ENCODE results near the gene FAM219A. TPM values are rescaled to one million over a fixed set of nuclear protein-coding genes. Genes with fewer than 3 reads are reported as not detected.
A peak's percentile ranks its signal among the peaks of the same experiment; 100 is the strongest.
"Not testable (repeated sequence)": the region's sequence is repeated elsewhere in the genome, so short reads cannot be mapped to it uniquely, and the experiment has no call there.

FAM219A gene
- total RNA-seq, 2 donors from 2014 or later: 26.3 to 39.3 TPM

DNA sequence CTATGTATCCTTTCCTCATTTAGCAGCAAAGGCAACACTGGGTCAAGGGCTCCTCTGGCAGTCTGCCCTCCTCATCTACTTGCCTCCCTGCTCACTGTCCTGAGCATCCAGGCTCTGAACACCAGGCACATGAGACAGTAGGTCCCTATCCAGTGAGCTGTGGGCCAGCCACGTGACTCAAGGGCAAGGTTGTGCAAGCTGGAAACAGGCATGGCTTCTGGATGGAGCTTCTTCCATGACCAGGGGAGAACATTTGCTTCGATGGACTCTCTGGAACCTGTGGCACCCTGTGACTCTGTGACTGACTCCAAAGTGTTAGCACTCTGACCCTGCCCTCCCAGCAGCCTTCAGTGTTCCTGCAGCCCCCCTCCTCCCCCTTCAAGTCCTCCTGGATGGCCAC is 33.2 kb upstream of the FAM219A start:
- intact Hi-C loops (cut with DNase I): loop anchor here in 1 of 2 donors (10.0 kb wide), 1 partner anchor 53 kb away; no protein-coding TSS in a partner anchor
- no peak for DNase-seq (ENCODE audit: low spot score)

DNA sequence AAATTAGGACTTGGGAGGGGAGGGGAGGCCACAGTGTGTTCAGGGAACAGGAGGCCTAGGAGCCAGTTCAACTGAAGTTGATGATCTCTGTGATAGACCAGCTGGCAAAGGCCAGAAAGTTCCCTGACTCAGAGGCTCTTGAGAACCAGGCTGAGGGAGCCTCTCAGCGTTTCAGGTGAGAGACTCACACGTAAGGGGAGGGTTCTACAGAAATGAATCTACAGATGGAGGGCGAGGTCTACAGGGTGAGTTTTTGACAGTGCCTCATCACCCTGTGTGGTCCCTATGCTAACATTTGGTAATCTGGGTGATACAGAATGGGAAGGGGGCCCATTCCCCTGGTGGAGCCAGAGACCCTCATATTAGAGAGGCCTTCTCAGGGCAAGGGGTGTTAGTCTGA is 32.4 kb upstream of the FAM219A start:
- no peak for DNase-seq (ENCODE audit: low spot score)
- intact Hi-C loops (cut with DNase I): loop anchor here in 1 of 2 donors (10.0 kb wide), 1 partner anchor 54 kb away; no protein-coding TSS in a partner anchor

DNA sequence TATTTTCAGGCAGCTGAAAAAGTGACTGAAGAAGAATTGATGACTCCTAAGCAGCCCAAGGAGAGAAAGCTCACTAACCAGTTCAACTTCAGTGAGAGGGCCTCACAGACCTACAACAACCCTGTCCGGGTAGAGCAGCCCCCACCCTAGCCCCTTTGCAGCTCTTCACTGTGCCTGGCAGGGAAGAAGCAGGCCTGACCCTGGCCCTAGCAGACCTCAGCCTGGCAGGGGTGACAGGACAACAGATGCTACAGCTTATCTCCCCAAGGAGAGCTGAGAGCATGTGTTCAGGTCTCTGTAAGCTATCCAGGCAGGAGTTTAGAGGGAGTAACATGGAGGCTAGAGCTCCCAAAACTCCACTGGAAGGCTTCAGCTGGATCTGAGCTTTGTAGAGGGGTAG is 32.0 kb upstream of the FAM219A start:
- no peak for DNase-seq (ENCODE audit: low spot score)

DNA sequence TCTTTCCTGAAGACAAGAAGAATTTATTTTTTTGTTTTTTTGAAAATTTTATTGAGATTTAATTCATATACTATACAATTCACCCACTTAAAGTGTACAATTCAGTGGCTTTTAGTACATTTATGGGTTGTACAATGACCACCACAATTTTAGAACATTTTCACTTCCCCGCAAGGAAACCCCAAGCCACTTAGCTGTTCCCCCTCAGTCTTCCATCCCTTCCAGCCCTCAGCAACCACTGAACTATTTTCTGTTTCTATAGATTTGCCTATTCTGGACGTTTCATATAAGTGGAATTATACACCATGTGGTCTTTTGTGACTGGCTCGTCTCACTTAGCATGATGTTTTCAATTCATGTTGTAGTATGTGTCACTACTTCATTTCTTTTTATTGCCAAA is 28.2 kb upstream of the FAM219A start:
- no peak for DNase-seq (ENCODE audit: low spot score)
- intact Hi-C loops (cut with DNase I): no loop called here

More for the DNA sequence above, 32.0 kb upstream of the FAM219A start:
- intact Hi-C loops (cut with DNase I): loop anchor here in 1 of 2 donors (10.0 kb wide), 1 partner anchor 54 kb away; no protein-coding TSS in a partner anchor

DNA sequence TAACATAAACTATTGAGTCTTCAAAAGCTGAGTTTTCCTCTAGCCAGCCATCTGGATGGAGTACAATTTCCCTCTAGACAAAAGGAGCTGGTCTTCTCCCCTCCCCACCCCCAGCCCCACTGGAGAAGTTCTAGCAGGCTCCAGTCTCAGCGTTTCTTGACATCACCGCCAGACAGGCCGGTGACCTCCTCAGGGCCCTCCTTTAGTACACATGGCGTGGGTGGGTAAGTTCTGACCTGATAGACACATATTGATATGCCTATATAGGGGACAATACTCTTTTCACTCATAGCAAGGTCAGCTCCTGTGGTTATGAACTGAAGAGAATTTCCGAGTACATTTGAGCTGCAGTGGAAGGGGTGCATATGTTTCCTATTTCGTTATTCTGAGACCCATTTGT is 27.5 kb upstream of the FAM219A start:
- no peak for DNase-seq (ENCODE audit: low spot score)
- intact Hi-C loops (cut with DNase I): no loop called here

DNA sequence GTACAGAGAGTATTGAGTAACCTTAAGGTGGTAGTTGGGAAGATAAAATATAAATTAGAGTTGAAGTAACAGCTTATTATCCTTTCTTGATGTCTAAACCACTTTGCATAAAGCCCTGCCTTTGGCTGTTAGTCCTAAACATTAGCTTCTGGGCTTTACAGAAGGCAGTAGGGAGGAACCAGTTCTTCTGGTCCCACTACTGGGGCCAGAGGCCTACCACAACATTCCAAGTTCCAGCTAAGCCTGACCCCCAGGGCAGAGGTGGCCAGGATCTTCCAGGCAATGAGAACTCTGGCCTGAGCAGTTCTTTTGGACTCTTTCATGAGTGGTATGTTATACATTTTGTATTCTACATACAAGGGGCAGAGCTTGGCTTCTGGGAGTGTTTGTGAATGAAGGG is 26.3 kb upstream of the FAM219A start:
- intact Hi-C loops (cut with DNase I): no loop called here
- no peak for DNase-seq (ENCODE audit: low spot score)

DNA sequence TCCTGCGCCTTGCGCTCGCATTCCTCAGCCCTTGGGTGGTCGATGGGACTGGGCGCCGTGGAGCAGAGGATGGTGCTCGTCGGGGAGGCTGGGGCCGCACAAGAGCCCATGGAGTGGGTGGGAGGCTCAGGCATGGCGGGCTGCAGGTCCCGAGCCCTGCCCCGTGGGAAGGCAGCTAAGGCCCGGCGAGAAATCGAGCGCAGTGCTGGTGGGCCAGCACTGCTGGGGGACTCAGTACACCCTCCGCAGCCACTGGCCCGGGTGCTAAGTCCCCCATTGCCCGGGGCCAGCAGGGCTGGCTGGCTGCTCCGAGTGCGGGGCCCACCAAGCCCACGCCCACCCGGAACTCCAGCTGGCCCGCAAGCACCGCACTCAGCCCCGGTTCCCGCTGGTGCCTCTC is 24.4 kb upstream of the FAM219A start:
- DNase-seq (ENCODE audit: low spot score); intact Hi-C loops (cut with DNase I): not testable (repeated sequence)

DNA sequence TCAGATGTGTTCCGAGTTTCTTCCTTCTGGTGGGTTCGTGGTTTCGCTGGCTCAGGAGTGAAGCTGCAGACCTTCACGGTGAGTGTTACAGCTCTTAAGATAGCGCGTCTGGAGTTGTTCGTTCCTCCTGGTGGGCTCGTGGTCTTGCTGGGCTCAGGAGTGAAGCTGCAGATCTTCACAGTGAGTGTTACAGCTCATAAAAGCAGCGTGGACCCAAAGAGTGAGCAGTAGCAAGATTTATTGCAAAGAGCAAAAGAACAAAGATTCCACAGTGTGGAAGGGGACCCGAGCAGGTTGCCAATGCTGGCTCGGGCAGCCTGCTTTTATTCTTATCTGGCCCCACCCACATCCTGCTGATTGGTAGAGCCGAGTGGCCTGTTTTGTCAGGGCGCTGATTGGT is 23.2 kb upstream of the FAM219A start:
- DNase-seq (ENCODE audit: low spot score); intact Hi-C loops (cut with DNase I): not testable (repeated sequence)

DNA sequence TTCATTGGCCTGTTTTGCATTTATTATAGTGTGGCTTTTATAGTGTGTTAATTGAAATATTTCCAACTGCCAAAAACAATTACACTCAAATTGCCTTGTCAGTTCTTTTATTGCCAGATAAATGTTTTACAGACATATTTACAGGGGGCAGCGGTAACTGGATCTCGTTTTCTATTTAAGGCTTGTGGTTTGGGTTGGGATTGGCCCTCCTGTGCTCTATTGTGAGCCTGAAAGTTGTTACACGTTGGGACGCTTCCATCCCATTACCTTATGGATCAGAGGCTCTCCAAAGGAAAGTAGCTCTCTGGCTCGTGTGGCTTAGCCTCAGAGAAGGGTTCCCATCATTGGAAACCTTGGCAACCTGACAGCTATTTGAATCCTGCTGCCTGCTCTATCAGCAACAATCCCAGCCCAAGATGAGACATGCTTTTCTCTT is 21.1 kb upstream of the FAM219A start:
- intact Hi-C loops (cut with DNase I): no loop called here
- no peak for DNase-seq (ENCODE audit: low spot score)

DNA sequence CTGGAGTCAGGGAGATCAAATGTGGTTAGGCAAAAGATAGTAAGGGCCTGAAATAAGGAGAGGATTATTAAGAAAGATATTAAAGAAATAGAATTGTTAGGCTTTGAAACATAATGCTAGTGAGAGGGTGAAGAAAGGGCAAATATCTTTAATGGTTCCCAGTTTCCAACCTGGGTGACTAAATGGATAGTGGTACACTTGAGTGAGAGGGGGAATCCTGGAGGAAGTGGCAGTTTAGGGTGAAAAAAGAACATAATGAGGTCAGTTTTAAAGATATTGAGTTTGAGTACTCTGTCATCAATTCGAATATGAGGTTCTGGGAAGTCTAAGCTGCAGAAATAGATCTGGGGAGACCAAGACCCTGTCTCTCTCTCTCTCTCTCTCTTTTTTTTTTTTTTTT is 19.2 kb upstream of the FAM219A start:
- no peak for DNase-seq (ENCODE audit: low spot score)
- intact Hi-C loops (cut with DNase I): no loop called here

DNA sequence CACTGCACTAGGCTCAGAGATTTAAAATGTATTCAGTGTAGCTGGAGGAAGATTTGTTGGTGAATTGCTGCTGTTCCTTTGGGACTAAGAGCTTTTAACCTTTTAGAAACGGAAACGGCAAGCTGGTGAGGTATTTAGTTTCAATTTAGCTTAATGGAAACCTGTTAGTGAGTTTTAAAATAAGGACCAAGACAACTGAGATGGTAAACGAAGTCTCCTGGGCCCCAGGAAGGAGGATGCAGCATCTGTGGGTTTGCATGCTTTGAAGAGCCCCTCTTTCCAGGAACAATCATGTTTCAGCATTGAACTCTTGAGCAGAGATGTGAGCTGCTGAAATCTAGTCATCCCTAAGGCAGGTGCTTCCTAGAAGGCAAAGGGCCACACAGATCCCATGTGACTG is 16.7 kb upstream of the FAM219A start:
- no peak for DNase-seq (ENCODE audit: low spot score)
- intact Hi-C loops (cut with DNase I): no loop called here

DNA sequence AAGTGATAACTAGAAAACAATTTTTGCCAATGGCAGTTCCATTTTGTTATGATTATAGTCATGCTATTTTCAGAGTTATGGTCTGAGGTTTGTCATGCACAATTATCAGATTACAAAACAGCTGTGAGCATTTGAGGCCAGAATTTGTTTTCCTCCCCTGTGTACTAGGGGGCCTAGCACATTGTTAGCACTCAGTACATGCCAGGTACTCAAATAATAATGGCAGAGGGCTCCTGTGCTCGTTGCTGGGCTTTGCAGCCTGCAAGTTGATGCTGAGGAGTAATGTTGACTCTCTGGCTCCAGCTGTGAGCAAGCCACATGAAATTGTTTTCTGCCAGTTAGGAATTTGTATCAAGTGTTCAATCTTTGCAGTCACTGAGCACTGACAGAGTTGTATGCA is 7.1 kb upstream of the FAM219A start:
- intact Hi-C loops (cut with DNase I): no loop called here
- no peak for DNase-seq (ENCODE audit: low spot score)

DNA sequence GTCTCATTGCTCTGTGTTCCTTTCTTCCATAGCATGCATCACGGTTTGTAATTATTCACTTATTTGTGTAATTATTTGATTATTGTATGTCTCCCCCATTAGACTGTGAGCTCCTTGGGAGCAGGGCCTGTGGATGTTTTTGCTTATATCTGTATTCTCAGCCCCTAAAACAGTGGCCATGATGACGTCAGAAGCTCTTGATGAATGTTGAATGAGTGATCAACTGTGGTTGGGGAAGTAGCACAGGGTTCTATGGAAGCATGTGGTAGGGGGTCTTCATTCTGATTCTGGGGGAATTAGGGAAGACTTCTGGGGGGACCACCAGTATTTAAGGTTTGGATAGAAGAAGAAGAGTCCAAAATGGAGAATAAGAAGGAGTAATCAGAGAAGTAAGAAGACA is 6.2 kb upstream of the FAM219A start:
- DNase-seq (ENCODE audit: low spot score): no peak
- intact Hi-C loops (cut with DNase I): no loop called here

DNA sequence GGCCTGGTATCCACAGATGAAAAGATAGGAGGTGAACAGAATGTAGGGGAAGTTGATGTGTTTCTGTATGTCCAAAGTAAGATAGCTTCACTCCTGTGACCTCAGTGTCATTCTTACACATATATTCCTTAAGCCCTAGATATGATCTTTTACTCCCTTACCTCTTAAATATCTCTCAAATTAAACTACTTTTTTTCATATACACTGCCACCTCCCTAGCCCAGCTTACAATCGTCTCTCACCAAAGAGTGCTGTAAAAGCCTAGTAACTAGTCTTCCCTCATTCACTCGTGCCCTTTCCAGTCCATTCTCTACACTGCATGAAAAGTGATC is 5.5 kb upstream of the FAM219A start:
- intact Hi-C loops (cut with DNase I): loop anchor here in 1 of 2 donors (2.0 kb wide), 1 partner anchor 33 kb away; no protein-coding TSS in a partner anchor
- no peak for DNase-seq (ENCODE audit: low spot score)

DNA sequence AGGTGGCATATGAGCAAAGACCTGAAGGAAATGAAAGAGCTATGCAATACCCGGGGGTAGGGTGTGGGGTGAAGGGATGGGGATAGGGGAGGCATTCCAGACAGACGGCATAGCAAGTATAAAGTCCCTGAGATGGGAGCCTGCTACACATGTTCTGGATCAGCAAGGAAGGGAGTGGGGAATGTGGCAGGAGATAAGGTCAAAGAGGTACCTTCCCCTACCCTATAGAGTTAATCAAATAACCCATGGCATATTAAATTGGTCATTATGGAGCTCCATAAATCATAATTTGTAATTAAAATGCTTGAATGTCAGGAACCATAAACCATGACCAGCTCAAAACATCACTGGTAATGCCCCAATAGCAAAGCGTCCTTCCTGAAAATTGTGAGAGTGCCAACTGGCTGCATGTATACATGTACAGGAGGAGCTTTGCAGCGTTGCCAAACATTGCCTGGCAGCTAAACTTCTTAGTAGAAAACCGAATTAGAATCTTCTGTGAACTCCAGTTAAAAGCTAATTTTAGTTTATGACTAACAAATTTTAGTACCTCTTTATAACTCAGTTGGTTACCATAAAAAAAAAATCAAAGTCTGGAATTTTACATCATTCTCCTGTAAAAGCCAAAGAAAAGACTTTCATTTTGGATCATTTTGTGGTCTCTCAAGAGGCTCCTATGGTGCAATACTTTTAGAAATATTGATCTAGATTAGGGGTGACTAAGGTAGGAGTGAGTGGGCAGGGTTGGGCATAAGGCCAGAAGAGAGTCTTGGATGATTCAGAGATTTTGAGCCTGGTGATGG is 4.9 kb upstream of the FAM219A start:
- DNase-seq (ENCODE audit: low spot score): no peak
- intact Hi-C loops (cut with DNase I): loop anchor here in 1 of 2 donors (2.0 kb wide), 1 partner anchor 32 kb away; no protein-coding TSS in a partner anchor

DNA sequence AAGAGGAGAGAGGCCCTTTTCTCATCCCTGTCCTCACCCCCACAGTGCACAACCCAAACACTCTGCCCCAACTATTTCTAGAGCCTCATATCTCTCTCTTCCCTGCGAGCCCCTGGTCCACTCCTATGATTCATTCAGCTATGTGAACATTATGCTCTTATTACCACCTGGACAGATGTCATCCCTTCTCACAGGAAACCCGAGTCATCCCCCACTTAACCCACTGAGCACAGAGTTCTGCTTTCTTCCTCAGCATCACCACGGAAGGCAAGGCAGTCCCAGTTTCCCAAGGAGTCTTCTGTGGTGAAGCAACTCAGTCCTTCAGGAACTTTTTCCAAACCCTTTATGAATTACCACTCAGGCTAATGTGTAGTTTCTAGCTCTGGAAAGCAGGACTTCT is 1.6 kb upstream of the FAM219A start:
- intact Hi-C loops (cut with DNase I): loop anchor here in 1 of 2 donors (5.0 kb wide), 1 partner anchor 592 kb away; no protein-coding TSS in a partner anchor

DNA sequence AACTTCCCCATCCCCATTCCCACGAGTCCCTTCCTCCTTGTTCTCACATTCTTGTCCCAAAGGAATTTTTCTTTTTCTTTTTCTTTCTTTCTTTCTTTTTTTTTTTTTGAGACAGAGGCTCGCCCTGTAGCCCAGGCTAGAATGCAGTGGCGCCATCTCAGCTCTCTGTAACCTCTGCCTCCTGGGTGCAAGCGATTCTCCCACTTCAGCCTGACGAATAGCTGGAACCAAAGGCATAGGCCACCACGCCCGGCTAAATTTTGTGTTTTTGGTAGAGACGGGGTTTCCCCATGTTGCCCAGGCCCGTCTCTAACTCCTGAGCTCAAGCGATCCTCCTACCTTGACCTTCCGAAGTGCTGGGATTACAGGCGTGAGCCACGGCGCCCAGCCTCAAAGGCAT is 986 bp upstream of the FAM219A start:
- no peak for DNase-seq (ENCODE audit: low spot score)
- intact Hi-C loops (cut with DNase I): loop anchor here in 1 of 2 donors (5.0 kb wide), 1 partner anchor 593 kb away; no protein-coding TSS in a partner anchor

More for the DNA sequence above, 1.6 kb upstream of the FAM219A start:
- no peak for DNase-seq (ENCODE audit: low spot score)

DNA sequence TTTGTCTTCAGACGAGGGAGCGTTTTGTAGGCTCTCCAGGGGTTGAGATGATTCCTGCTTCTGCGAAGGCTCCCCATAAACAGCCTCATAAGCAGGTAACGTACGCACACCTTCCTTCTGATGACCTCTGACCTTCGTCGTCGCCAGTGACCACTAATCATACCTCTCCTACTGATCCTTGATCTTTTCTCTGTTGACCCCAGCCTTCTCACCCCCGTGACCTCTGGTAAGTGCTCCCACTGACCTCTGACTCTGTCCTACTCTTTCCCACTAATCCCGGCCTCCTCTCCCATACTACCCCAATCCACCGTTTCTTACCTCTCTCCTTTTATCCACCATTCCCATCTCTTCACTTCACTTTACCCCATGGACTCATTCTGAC is 580 bp upstream of the FAM219A start:
- DNase-seq (ENCODE audit: low spot score): no peak
- intact Hi-C loops (cut with DNase I): loop anchor here in 1 of 2 donors (5.0 kb wide), 1 partner anchor 593 kb away; no protein-coding TSS in a partner anchor

DNA sequence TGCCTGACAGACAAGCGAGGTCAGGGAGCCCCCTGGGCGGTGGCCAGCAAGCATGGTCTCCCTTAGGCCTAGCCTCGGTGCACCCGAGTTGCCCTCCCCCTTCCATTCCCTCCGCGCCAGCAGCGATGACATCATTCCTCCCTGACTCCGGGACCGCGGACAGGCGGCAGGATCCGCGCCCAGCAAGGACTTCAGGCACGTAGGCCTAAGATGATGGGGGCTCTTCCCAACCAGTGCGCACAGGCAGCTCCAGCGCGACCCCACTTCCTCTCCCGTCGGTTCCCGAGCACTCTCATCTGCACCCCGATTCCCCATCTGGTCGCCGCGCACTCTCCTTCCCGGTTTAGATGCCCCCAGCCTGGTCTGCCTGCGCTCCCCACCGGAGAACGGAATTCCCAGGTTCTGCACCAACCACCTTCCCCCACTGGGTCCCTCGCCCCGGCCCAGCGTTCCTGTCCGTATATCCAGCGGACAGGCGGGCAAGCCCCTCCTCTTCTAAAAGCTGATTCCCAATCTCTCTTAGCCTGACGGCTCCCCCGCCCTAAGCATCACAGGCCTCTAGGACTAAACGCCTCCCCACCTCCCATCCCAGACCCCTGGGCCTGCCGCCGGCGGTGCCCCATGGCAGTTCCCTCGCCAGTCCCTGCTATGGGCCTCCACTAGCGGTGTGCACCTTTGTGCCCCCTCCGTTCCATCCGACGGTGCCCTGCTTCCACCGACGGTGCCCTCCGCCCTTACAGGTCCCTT is 931 bp downstream of the FAM219A start:
- intact Hi-C loops (cut with DNase I): loop anchor here in 1 of 2 donors (5.0 kb wide), 1 partner anchor 595 kb away; no protein-coding TSS in a partner anchor
- DNase-seq (ENCODE audit: low spot score): peak; percentile 93

DNA sequence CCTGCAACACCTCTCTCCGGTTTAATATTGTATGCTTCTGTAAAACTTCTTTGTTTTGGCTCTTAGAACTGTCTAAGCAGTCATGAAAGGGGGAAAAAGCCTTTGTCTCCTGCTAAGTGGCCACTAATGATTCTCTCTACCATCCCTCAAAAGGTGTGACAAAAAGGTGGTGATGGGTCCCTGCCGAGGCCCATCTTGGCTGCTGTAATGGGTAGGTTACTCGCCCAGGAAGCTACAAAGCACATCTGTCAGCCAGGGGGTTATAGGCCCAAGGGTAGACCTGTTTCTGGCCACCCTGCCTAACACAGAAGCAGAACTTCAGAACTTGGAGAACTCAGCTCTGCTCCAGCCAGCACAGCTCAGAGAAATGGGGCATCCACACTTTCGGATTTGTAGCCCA is 1.6 kb downstream of the FAM219A start:
- intact Hi-C loops (cut with DNase I): loop anchor here in 1 of 2 donors (5.0 kb wide), 1 partner anchor 596 kb away; no protein-coding TSS in a partner anchor
- no peak for DNase-seq (ENCODE audit: low spot score)

Data from posterior vena cava (tissue), 2 donors.